AG08396 (cell line): ENCODE measurements around the gene RRP15.
A peak's percentile ranks its signal among the peaks of the same experiment; 100 is the strongest.

Experiments
- DNase-seq: peaks from one replicate; pipeline ENCODE4 v3.0.0; 2012; ENCODE audit warnings: low spot score, mixed read lengths

RRP15 gene

DNA sequence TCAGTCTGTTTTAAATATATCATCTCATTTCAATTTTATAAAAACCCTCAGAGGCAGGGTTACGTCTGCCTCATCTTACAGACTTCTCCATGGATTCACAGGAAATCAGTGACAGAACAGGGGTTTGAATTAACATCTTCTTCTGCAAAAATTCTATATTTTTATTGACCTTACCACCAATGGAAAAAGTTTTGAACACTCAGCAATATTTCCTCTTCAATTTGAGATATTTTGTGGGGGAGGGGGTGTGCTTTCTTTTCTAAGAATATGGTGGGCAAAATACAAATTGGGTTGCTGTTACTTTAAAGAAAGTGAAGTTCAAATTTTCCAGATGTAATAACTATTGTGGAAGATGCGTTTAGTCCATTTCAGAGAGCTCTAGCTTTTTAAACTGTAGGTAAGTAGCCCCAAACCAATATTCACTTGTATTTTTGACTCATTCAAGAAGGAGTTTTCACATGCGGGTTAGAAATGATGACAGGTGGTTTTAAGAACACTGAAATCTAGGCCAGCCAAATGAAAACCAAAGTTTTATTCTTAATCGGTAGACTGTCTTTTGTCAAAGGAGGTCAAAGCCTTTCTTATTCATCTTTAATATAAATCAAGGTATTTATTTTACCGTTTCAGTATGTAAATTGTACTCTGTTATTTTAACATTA lies 77.5 kb downstream of the RRP15 start:
- DNase-seq: no peak

DNA sequence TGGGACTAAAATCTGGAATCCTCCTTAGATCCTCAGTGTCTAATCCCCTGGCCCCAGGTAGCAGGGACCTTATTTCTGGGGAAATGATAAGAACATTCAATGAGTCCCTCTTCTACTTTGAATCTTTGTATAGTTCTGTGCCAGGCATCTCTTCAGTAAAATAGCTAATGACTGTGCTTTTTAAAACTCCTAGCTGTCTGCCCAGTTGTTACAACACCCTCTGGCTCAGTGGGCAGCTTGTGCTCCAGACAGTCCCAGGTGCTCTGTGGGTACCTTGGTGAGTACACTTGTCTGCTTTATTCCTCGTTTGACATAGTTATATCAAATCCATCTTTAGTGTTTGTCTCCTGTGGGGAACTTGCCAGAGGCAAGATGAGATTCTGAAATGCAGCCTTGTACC lies 78.0 kb downstream of the RRP15 start:
- DNase-seq: no peak

DNA sequence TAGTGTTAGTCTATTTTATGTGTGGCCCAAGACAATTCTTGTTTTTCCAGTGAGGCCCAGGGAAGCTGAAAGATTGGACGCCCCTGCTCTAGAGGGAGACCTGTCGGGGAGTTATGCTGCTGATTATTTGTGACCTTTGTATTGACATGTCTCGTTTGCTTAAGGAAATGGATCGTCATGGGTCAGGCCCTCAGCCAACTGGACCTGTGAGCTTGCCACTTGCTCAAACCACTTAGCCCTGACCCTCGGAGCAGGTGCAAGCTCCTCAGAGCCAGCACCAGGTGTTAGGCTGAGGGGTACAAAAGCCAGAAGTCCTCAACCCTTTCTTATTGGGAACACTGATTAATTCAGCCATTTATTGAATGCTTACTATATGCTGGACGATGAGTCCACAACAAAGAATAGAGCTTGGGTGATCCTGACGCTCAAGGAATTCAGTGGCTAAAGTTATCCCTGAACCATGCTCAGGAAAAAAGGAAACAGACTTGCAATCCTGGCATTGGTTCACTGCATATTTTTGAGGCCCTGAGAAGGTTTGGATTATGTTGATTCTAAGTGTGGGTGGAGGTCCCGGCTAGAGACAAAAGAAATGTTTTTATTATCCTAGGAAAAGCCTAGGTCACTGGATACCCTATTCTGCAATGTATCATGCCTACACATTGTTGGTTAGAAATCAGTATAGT lies 79.1 kb downstream of the RRP15 start:
- DNase-seq: no peak

DNA sequence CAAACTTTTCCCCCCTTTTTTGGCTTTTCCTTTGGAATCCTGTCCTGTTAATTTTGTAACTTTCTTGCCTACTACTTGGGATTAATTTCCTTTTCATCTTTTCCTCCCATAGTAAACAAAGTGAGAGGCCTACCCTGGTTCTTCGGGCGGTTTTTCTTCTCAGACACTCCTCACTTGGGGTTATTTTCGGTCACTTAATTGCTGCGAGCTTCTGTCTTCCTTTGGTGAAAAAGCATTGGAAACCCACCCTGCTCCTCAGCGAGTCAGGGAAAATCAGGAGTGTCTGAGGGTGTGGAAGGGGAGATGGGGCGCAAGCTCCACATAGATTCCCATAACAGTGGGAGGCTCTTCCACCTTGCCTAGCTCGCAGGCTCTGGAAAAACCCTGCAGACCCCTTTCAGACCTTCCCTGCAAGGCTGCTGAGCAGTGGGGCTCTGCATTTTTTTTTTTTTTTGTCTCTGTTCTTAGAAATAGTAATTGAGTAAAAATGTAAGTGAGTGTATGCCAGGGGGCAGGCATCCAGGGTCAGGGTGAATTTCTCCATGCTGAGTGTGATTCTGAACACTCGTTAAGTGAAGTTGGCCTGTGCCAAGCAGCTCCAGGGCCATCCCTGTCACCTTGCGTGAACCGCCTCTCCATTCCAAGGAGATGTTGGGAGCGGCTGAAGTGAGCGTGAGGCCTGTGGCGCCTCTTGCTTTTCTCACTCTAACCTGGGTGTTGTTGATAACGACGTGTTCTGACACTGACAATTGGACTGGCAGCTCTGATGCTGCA lies 80.3 kb downstream of the RRP15 start:
- no peak for DNase-seq

DNA sequence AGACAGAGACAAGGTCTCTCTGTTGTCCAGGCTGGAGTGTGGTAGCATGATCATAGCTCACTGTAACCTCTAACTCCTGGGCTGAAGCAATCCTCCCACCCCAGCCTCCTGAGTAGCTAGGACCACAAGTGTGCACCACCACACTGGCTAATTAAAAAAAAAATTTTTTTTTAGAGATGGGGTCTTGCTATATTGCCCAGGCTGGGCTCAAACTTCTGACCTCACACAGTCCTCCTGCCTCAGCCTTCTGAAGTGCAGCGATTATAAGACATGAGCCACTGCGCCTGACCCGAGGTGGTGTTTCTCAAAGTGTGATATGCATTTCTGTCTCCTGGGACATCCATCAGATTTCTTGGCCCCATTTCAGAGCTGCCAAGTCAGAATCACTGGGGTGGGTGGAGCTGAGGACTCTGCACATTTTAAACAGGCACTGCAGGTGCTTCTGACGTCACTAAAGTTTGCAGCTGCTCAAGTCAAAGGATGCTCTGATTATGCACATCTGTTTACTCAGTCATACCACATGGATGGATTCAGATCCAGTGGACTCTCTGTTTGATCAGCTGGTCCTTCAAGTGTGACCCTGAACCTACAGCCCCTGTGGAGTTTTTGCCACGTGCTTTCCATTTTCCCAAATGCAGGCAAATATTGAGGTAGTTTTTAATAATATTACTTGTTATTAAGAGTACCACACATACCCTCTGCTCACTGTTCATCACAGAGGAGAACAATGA lies 81.4 kb downstream of the RRP15 start:
- DNase-seq: no peak

DNA sequence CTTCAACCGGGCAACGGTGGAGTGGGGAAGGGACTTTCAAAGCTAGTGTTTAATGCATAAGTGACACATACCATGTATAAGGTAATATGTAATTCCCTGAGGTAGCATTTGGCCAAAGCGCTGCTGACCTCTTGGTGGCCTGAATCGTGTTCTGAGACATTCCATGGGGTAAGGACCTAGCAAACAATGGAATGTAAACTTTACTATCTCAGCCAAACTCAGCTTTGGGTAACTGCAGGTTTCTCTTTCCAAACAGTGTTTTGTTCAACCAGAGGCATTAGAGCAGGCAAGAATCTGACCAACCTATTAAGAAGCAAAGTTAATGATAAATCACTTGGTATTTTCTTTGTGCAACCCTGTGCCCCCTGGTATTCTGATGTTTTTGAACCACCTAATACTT lies 82.0 kb downstream of the RRP15 start:
- DNase-seq: no peak

DNA sequence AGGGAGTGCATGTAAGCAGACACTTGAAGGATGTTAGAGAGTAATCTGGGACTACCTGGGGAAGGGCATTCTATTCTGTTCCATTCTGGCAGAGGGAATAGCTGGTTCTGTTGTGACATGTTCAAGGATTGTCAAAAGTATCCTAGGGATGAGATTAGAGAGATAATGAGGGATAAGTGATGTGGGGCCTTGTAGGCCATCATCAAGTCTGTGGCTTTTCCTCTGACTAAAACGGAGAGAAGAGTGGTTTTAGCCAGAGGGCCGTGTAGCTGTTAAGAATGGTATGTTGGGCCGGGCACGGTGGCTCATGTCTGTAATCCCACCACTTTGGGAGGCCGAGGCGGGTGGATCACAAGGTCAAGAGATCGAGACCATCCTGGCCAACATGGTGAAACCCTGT lies 83.6 kb downstream of the RRP15 start:
- no peak for DNase-seq

DNA sequence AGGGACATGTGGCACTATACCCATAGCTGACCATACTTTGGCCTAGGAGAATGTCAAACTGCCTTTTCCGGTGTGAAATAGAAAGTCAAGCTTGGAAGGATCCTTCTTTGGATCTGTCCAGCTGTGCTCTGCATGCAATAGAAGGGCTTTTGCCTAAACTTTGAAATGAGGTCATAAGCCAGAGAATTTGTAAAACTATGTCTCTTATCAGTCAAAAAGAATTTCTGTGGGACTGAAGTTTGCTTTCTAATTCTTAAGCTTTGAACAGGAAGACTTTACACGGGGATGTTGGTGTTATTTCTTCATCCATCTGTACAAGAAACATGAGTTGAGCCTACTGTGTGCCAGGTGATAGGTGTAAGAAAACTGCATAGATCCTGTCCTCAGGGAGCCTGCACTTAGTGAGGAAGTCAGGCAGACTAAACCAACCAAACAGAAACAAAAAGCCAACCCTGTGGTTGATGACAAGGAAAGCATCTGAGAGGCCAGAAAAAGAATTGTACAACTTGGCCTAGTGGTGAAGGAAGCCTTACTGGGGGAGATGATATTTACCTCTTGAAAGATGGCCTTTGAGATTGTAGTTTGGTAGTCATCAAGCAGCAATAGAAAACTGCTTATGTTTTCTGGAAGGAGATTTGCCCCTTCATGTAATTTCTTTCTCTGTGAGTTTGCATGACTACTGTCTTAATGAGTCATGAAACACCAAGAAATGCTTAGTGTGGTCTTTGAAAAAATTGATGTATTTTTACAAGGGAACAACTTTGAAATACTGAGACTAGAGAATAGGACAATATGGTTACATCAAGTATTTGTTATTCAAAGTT lies 84.8 kb downstream of the RRP15 start:
- DNase-seq: peak; percentile 38

DNA sequence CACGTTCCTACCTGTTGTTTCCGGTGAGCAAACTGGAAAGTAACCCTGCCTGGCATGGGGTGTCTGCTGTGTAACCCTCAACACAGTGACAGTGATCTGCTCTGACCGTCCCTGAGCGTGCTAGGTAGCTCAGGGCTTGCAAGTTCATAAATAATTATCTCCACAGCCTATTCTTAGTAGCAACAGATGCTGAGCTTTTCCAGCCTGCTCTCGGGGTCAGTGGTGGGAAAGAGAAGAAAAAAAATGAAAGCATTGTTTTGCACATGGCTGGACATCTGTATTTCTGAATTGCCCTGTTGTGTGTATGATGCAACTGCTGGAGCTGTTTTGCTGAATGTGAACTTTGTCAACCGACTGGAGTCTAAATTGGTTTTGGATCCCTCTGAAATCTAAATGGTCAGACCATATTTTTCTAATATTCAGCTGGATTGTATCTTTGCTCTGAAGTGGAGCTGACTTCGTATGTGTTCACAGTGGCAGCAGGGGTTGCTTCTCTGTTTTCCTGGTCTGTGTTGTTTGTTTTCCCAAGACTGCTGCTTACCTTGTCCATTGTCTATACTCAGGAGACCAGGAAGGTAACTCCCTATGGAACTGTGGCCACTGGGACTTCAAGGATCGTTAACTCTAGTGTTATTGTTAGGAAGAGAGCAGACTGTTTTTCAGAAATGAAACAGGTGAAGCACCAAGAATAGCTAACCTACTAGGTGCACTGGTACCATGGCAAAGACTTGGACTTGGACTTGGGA lies 87.0 kb downstream of the RRP15 start:
- no peak for DNase-seq

DNA sequence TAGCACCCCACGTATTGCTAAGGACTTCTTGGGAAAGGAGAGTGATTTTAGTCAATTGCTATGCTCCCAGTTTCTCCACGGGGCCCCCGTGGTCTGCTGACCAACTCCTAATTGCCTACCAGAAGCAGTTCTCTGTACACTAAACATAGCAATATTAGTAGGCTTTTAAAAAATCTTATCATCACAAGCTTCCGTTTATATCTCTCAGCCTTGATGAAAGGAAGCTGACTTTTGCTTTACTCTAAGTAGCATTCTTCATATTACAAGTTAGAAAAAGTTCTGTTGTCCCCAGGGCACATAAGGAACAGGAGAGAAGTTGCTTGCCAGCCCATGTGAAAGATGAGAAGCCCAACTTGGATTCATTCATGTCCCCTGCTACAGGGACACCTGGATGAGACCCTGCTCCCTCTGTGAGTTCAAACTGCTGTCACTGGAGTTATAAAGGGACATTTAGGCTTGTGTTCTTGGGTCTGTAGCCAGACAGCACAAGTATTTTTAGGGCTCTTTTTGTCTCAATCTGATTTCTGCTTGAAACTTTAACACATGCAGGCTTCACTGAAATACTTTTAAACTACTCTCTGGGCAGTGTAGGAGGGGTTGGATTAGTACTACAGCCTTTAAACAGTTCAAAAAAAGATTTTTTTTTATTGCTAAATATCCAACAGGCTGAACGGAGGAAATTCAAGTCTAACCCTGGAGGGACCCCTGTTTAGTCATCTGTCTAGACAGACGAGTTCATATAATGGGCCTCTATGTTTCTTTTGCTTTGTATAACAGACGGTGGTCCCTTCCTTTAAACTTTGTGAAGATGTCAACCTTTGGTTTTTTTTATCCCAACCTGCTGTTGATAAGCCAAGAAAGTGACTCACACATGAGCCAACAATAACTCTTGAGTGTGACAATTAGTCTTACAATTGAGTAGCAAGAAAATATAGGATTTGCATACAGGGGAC lies 89.6 kb downstream of the RRP15 start:
- no peak for DNase-seq

DNA sequence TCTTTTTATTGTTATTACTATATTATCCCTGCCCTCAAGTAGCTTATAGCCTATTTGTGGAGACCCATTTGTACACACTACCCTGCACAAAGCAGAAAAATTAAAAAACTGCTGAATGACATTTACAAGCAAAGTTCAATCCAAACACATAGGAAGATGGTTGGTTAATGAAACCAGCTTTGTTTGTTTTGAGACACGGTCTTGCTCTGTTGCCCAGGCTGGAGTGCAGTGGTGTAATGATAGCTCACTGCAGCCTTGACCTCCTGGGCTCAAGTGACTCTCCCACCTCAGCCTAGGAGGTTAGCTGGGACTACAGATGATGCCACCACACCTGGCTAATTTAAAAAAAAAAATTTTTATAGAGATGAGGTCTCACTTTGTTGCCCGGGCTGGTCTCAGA lies 91.6 kb downstream of the RRP15 start:
- DNase-seq: no peak

DNA sequence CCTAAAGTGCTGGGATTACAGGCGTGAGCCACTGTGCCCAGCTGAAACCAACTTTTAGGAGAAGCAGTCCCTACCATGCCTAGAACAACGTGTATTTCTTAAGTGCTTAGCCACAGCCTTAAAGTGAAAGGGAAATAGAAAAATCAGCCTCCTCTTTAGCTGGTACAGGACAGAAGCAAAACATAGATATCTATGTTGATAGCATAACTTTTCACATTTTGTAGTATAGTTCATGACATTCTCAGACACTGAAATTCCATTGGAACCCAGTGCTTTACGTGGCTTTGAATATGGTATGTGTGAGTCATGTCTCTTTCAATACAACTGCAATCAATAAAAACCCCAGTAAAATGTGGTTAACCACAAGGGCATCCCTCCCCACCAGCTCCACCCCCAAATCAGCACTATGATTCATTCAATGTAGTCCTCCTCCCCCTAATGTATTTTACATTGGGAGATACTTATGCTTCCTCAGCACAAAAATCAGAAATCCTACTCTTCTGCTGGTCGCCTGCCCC lies 92.1 kb downstream of the RRP15 start:
- peak; percentile 76 for DNase-seq

DNA sequence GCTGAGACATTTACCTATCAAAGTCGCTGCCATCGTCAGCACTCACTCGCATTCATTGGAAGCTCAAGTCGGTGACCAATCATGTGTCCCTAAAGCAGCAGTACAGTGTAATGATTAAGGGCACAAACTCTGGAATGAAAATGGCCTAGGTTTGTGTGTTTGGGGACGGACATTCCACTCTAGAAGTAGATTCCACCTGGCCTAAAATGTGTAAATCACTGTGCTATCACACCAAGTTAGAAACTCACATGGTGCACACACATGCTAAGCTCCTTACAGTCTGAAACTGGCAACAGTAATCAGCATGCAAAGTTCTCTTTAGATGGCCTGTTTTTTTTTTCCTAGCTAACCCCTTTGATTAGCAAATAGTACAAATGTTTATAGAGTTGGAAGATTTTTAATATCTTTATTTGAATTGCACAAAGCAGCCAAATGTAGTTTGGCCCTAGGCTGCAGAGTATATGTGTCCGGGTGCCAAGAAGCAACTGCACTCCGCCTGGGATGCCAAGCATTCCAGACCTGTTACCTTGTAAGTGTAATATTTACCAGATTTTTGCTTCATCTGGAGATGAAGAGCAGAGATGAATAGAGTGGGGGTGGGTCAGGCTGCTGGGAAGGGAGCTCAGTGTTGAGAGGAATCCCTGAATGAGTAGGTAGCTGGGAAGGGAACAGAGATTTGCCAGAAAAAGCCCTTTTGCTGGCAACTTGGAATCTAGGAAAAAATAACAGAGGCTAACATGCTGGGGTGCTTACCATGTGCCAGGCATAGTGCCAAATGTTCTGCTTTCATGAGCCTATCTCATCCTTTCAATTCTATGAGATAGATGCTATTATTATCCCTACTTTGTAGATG lies 95.3 kb downstream of the RRP15 start:
- peak; percentile 27 for DNase-seq

DNA sequence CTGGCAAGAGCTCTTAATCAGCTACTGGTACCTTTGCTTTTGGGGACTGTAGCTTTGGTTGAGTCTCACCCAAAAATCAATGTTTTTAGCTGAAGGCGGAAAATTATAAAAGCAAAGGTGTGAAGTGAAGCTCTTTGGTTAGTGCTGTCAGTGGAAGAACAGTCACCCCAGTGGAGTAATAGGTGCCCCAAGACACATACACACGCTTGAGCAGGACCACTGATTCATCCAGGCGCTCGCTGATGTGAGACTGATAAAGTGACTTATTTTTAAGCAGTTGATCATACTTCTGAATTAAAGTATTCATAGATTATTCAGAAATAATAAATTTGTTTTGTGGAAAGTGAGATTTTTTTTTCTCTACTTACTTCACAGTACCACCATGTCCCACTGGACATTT lies 97.2 kb downstream of the RRP15 start:
- DNase-seq: no peak

DNA sequence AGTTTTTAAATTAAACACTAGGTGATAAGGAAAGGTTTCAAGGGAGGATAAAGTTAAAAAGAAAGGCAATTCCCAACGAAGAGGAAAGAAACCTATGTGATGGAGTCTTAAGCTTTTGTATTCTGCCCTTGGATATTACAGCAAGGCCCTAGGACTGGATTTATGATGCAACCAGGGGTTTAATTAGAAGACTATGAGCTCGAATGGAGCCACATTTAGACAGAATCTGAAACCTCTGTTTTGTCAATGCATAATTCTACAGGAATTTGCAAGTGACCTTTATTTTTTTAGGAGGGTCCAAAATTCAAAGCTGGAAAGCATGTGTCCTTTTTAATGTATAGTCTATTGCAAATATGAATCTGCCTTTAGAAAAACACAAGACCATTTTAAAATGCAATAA lies 98.0 kb downstream of the RRP15 start:
- DNase-seq: no peak

DNA sequence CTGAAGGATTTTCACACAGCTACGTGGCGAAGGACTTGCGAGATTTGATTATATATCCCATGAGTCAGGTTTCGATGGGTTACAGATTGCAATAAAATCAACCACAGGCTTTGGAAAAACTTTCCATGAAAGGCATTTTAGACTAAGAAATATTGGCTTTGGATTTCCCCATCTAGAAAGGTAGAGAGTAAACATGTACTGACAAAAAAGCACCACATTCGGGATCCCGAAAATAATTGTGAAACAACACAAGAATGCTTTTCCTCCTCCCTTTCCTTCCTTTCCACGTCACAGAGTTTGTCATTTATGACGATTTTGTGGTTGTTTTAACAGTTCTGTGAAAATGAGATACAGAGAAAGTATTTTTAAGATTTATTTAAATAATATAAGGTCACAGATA lies 98.6 kb downstream of the RRP15 start:
- no peak for DNase-seq

DNA sequence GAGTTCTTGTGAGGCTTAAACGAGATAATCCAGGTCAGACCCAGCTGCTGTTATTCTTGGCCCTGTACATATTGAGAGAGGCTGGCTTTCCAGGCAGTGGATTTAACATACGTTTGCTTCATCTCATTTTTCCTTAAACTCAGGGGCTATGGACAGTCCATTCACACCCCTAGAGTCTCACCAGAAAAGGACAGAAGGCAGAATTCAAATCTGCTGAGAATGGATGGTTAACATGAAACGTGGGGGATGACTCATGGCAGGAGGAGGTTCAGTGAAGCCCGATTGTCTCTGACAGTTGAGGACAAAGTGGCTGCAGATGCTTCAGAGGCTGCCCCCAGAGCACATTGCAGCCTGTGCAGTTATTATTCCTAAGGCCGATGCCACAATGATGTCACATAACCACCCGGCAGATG lies 99.5 kb downstream of the RRP15 start:
- no peak for DNase-seq
